HG02840 (cell line): ENCODE data around the gene UBXN6.

Experiments used
- ATAC-seq: cut with Tn5 transposase; IDR thresholded peaks from one replicate; pipeline ENCODE4 v1.9.1; 2021; ENCODE audit warnings: mild to moderate bottlenecking, moderate library complexity, moderate number of reproducible peaks; ENCODE audit not compliant: unreplicated experiment, low FRiP score

UBXN6 gene

GRCh38 chr19:4493929-4494690 is 36.5 kb upstream of the UBXN6 start:
- no peak for ATAC-seq

- no peak for ATAC-seq
Observed at GRCh38 chr19:4493104-4493928, 35.7 kb upstream of the UBXN6 start.

- ATAC-seq = no peak
Observed at GRCh38 chr19:4492337-4493103, 34.9 kb upstream of the UBXN6 start.

- no peak for ATAC-seq
Observed at GRCh38 chr19:4491446-4491845, 33.9 kb upstream of the UBXN6 start.

GRCh38 chr19:4488496-4488895 is 30.9 kb upstream of the UBXN6 start:
- ATAC-seq = no peak

- ATAC-seq = no peak
Observed at GRCh38 chr19:4487572-4487971, 30.0 kb upstream of the UBXN6 start.

GRCh38 chr19:4483385-4483784 is 25.8 kb upstream of the UBXN6 start:
- ATAC-seq = no peak

GRCh38 chr19:4482721-4483364 is 25.2 kb upstream of the UBXN6 start:
- no peak for ATAC-seq

- no peak for ATAC-seq
Observed at GRCh38 chr19:4477034-4477801, 19.6 kb upstream of the UBXN6 start.

GRCh38 chr19:4474514-4475022 is 17.0 kb upstream of the UBXN6 start:
- ATAC-seq = no peak

GRCh38 chr19:4473763-4474513 is 16.3 kb upstream of the UBXN6 start:
- ATAC-seq = no peak

GRCh38 chr19:4473011-4473762 is 15.6 kb upstream of the UBXN6 start:
- no peak for ATAC-seq

- peak; percentile 14 for ATAC-seq
Observed at GRCh38 chr19:4472174-4472974, 14.8 kb upstream of the UBXN6 start, which contains the start of gene HDGFL2. HDGFL2 (plus strand) TSS chr19:4472297; CDS start chr19:4472351, 54 bp downstream.

- ATAC-seq = peak; percentile 87
Observed at GRCh38 chr19:4471403-4472173, 14.0 kb upstream of the UBXN6 start.

GRCh38 chr19:4467835-4468234 is 10.2 kb upstream of the UBXN6 start:
- no peak for ATAC-seq

- no peak for ATAC-seq
Observed at GRCh38 chr19:4464815-4465581, 7.4 kb upstream of the UBXN6 start.
